ENCODE measurements around the gene KCP. TPM values are rescaled to one million over a fixed set of nuclear protein-coding genes. Genes with fewer than 3 reads are reported as not detected.

The KCP gene
- total RNA-seq, 4 donors from 2014 or later = 0.16 to 2.3 (median 1.1) TPM

GRCh38 chr7:128937271-128937646 is 26.8 kb upstream of the KCP start:
- TF ChIP-seq, protein P1, sequence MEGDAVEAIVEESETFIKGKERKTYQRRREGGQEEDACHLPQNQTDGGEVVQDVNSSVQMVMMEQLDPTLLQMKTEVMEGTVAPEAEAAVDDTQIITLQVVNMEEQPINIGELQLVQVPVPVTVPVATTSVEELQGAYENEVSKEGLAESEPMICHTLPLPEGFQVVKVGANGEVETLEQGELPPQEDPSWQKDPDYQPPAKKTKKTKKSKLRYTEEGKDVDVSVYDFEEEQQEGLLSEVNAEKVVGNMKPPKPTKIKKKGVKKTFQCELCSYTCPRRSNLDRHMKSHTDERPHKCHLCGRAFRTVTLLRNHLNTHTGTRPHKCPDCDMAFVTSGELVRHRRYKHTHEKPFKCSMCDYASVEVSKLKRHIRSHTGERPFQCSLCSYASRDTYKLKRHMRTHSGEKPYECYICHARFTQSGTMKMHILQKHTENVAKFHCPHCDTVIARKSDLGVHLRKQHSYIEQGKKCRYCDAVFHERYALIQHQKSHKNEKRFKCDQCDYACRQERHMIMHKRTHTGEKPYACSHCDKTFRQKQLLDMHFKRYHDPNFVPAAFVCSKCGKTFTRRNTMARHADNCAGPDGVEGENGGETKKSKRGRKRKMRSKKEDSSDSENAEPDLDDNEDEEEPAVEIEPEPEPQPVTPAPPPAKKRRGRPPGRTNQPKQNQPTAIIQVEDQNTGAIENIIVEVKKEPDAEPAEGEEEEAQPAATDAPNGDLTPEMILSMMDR (IDR thresholded peaks at IDR 0.05; ENCODE audit: low read depth) = no peak

DNA sequence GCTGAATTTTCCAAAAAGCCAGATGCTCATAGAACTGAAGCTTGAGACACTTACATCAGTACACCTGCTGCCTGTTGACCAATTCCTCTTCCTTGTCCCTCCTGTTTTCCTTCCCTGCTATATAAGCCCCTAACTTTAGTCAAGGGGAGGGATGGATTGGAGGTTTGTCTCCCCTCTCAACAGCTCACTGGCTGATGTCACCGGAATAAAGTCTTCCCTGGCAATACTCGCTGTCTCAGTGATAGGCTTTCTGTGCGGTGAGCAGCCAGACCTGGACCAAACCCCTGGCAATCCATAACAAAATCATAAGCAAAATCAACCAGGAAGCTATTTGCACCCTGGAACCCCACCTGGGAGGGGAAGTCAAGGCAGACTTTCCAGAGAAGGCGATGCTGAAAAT is 26.3 kb upstream of the KCP start:
- TF ChIP-seq, protein P1 (IDR thresholded peaks at IDR 0.05; ENCODE audit: low read depth) = no peak

GRCh38 chr7:128935342-128935730 is 24.8 kb upstream of the KCP start:
- TF ChIP-seq, protein P1 (IDR thresholded peaks at IDR 0.05; ENCODE audit: low read depth) = no peak

GRCh38 chr7:128934361-128935341 is 24.1 kb upstream of the KCP start:
- TF ChIP-seq, protein P1 (IDR thresholded peaks at IDR 0.05; ENCODE audit: low read depth) = no peak

DNA sequence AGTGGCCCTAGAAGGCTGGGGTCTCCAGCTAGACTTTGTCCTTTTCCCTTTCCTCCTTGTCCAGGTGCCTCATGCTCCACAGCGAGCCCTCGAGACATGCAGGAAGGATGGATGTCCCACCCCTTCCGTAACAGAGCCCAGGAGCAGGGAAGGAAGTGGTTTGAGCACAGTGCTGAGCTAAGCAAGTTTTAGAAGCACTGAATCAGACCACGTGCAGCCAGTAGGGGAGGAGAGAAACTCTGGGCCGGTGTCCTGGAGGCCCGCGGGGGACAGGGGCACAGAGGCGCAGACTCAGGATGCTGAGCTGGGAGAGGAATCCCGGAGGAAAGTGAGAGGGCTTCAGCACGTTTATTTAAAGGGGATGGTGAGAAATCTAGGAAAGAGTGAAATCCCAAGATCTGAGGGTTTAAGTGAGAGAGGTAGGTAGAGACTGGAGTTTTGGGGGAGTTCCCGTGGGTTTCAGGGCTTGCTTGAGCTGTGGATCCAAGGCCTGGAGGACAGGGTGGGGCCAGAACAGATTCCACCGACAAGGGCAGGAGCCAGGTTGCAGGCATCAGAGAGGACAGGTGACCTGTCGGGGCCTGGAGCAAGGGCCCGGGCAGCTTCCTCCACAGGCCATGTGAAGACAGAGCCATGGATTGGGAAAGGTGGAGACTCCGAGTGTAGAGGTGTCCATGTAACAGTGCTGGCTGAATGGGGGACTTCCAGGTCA is 22.8 kb upstream of the KCP start:
- TF ChIP-seq, protein P1 (IDR thresholded peaks at IDR 0.05; ENCODE audit: low read depth) = no peak

DNA sequence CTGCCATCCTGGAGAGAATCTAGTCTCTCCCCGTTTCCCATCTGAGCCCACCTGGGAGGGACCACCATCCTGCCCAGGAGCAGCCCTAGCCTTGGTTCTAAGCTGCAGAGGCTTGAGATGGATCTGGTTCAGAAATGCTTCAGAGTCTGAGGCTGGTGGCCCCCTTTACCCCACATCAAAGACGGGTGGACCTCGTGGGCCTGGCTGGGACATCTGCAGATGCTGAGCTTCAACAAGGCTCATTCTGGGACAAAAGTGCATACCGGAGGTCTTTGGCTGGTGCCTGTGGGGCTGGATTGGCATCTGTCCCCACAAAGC is 22.3 kb upstream of the KCP start:
- TF ChIP-seq, protein P1 (IDR thresholded peaks at IDR 0.05; ENCODE audit: low read depth) = no peak
